Activated T-cell treated with anti-CD3 and anti-CD28 coated beads, Interleukin-2, amount 50 U/mL, for 1 hour (primary cell): ENCODE results near the gene UTP14C.
A peak's percentile ranks its signal among the peaks of the same experiment; 100 is the strongest.
"Not testable (repeated sequence)": the region's sequence is repeated elsewhere in the genome, so short reads cannot be mapped to it uniquely, and the experiment has no call there.

Experiments used
- DNase-seq: peaks from one replicate; pipeline ENCODE4 v3.0.0-alpha.2; 2020

Gene UTP14C

GRCh38 chr13:52003541-52003940 is 20.9 kb upstream of the UTP14C start:
- no peak for DNase-seq

GRCh38 chr13:52004511-52005170 is 19.9 kb upstream of the UTP14C start:
- no peak for DNase-seq

DNA sequence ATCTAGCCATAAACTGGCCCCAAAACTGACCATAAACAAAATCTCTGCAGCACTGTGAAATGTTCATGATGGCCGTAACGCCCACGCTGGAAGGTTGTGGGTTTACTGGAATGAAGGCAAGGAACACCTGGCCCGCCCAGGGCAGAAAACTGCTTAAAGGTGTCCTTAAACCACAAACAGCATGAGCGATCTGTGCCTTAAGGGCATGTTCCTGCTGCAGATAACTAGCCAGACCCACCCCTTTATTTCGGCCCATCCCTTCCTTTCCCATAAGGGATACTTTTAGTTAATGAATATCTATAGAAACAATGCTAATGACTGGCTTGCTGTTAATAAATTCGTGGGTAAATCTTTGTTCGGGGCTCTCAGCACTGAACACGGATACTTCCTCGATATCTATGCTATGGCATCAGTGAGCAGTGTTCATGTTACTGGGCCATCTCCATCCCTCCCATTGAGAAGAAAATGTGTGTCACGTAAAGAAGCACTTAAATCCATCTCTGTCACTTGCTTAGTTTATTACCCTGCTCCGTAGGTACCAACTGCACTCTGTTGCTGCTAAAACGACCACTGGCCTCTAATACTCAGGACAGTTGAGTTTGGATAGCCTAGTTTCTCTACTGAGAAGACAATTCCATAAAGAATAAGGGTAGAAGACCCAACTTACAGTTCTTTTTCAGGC is 18.5 kb upstream of the UTP14C start:
- no peak for DNase-seq

DNA sequence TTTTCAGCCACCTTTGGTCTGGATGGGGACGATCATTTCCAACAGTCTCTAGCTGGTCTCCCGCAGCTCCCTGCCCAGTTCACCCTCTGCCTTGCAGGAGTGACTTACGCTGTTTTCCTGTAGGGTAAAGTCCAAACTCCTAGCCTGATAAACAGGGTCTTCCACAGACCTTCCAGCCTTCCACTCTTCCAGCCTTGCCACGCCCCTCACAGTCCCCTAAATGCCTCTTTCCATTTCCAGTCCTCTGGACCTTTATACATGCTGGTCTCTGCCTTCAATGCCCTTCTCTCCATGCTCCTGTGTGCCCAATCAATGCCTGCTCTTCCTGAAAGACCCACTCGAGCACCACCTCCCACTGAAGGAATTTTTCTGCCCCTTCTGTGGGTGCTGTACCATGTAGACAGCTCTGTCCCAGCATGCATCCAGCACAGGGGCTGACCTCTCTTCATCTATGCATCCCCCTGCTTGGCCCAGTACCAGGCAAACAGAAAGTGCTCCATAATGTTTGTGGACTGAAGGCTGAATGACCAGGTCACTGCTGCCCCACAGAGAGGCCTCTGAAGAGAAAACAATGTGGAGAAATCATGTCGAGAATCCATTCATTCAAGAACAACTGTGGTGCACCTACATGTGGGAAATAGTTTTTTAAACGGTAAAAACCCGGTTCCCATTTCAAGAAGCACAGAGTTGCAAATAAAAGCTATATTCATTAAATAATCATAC is 17.8 kb upstream of the UTP14C start:
- DNase-seq: no peak

GRCh38 chr13:52009946-52010345 is 14.5 kb upstream of the UTP14C start:
- no peak for DNase-seq

DNA sequence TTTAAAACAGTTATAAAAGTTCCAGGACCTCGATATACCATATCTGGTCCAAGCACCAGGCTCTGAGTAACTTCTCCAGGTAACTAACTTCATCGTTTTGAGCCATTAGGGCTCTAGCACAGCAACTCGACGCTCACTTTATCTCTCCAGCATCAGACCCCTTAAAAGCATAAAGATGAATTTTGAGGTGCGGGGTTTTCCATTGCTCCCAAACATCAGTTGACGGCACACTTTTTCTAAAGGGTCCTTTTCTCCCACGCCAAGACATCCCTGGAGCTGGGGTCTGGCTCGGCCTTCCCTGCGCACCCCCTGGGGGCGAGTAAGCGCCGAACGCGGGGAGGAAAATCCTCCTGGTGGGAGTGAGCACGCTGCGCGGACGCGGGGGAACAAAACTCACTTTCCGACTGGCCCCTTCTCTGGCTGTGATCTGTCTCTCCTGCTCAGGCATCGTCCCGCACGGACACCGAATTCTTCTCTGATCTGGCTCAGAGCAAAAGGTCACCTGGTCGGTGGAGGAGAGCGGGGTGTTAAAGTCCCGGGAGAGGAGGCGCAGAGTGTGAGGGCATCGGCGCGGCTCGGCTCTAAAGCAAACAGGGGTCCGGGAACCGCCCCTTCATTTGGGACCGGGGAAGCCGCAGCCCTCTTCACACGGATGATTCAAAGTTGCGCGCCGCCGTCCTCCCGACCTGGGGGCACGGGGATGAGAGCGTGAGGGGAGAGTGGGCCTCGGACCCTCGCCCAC is 13.4 kb upstream of the UTP14C start, which contains the start of gene ATP7B:
ATP7B (minus strand) TSS at position 561 of the 742 bp plus-strand sequence; CDS start at position 448, 113 bp downstream.
- peak; percentile 41 for DNase-seq

DNA sequence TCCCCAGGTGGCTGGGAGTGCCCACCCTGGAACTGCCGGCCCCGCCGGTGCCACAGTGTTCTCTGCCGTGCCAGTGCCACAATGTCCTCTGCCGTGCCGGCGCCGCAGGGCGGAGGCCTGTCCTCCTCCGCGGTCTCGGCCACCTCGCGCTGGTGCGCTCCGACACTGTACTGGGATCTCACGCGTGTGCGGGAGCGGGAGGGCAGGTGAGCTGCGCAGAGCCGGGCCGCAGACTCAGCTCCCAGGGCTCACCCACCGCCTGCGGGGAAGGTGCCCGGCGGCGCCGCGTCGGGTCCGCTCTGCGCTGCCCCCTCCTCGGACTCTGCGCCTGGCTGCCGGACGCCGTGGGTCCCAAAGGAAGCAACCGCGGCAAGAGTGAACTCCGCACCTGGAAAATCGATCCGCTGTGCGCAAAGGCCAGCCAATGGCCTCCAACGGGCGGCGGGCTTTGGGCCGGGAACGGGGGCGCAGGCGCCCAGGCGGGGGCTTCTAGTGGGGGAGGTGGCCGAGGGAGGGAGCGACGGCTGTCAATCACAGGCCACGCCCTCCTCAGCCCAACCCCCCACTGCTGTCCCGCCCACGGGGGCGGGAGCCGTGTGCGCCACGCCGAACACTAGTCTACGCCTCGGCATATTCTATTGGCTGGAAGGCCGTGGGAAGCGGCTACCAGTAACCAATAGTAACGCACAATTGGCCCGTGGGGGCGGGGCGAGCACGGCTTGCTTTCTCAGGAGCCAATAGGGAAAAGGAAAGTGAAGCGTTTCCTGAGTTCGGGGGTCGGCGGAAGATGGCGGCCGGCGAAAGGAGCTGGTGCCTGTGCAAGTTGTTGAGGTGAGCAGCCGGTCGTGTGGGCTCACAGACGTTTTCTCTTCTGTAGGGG is 12.6 kb upstream of the UTP14C start, which contains the start of gene ALG11:
ALG11 (plus strand) TSS at position 767 of the 880 bp plus-strand sequence; CDS start at position 788, 21 bp downstream.
- DNase-seq: peak; percentile 100

DNA sequence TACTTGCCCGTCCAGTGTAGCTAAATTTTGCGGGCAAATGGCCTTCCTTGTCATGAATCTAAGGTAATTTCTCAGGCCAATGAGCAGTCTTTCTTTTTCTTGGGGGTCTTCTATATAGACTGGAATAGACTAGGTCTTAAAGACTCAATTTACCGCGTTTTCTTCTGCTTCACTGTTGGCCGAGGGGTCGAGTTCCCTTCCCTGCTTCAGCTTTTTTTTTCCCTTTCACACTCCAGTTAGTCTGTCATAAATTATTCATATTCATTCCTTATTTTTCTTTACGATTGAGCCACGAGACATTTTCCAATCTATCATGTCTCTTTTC is 12.0 kb upstream of the UTP14C start:
- DNase-seq: no peak

DNA sequence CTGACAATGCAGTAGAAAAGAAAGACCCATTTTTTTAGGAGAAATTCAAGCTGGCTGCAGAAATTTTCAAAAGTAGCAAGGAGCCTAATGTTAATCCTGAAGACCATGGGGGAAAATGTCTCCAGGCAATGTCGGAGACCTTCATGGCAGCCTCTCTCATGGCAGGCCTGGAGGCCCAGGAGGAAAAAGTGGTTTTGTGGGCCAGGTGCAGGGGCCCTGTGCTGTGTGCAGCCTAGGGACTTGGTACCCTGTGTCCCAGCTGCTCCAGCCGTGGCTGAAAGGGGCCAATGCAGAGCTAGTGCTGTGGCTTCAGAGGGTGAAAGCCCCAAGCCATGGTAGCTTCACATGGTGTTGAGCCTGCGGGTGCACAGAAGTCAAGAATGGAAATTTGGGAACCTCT is 8.2 kb upstream of the UTP14C start:
- DNase-seq: no peak

- no peak for DNase-seq
Observed at GRCh38 chr13:52020191-52020590, 4.3 kb upstream of the UTP14C start.

GRCh38 chr13:52022356-52022755 is 2.1 kb upstream of the UTP14C start:
- DNase-seq: no peak

DNA sequence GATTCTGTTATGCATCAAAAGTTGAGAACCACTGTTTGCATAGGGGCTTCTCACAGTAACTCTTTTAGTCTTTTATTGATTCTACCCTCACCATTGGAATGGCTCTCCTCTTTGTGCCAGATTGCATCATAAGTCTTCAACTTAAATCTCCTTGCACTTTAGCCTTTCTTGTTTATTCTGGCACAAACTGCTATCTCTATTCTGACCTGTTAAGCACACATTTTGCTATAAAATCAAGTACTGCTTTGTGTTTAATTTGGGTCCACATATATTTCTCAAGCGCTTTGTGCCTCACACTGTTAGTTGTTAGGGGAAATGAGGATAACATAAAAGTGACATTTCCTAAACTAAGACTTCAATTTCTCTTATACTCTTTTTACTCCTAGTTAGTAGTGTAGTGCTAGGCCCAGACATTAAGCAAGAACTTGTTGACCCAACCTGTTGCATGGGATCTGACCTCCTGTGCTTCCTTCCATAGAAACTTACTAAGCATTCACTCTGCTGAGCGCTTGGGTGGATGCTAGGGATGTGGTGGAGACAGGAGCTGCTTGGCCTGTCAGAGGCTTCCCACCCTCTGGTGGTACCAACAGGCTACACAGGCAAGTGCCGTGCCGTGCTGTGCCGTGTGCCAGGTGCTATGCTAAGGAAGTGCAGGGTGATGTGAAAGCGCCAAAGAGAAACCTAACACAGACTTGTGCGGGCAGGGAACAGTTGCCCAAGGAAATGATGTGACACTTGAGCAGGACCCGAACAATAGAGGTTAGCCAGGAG is 1.2 kb downstream of the UTP14C start:
- DNase-seq: no peak

DNA sequence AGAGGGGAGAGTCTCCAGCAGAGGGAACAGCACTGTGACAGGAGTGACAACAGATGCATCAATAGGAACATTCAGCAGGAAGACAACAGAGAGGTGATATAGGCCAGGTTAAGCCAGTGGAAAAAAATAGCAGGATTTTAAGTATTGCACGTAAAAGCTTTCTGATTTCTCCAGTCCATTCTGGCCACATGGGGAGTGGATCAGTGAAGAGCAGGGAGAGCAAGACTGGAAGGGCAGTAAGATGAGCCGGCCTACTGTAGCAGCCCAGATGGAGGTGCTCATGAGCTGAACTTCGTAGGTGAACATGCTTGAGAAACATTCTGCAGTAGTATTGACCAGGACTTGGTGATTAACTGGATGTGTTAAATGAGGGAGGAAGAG is 1.7 kb downstream of the UTP14C start:
- no peak for DNase-seq

GRCh38 chr13:52027832-52028231 is 3.3 kb downstream of the UTP14C start:
- no peak for DNase-seq

GRCh38 chr13:52029569-52029968 is 5.1 kb downstream of the UTP14C start:
- DNase-seq: no peak

DNA sequence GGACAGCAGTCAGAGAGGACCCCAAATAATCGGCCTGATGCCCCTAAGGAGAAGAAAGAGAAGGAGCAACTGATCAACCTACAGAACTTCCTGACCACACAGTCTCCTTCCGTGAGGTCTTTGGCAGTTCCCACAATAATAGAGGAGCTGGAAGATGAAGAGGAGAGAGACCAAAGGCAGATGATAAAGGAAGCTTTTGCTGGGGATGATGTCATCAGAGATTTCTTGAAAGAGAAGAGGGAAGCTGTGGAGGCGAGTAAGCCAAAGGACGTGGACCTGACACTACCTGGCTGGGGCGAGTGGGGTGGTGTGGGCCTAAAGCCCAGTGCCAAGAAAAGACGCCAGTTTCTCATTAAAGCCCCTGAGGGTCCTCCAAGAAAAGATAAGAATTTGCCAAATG is 5.9 kb downstream of the UTP14C start:
- not testable (repeated sequence) for DNase-seq

GRCh38 chr13:52033039-52033438 is 8.5 kb downstream of the UTP14C start:
- DNase-seq: no peak

DNA sequence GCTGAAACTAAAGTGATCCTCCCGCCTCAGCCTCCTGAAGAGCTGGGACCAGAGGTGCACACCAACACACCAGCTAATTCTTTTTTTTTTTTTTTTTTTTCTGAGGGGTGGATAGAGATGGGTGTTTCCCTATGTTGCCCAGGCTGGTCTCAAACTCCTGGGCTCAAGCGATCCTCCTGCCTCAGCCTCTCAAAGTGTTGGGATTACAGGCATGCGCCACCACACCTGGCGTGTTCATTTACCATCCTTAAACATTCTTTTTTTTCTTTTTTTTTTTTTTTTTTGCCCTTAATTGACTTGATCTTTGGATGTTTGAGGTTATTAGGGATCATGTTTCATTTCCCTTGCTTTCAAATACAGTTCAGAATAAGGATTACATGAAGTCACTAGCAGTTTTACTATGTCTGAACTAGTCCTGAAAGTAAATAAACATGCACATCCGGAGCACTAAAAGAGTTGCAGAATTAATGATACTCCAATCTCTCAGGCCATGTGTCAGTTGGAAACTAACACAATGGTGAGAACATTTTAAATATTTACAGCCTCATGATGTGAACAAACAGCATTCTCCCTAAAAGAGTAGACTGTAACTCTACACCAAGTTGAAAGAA is 10.2 kb downstream of the UTP14C start:
- no peak for DNase-seq

- no peak for DNase-seq
Observed at GRCh38 chr13:52036037-52036436, 11.5 kb downstream of the UTP14C start.

DNA sequence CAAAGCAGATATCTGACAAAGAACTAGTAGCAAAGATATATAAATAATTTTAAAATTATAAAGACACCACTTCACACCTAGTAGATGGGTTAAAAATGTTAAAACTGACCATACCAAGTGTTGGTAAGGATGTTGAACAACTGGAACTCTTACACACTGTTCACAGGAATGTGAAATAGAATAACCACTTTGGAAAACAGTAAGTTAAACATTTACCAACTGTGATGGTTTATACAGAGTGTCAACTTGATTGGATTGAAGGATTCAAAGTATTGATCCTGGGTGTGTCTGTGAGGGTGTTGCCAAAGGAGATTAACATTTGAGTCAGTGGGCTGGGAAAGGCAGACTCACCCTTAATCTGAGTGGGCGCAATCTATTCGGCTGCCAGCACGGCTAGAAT is 19.2 kb downstream of the UTP14C start:
- DNase-seq: no peak

DNA sequence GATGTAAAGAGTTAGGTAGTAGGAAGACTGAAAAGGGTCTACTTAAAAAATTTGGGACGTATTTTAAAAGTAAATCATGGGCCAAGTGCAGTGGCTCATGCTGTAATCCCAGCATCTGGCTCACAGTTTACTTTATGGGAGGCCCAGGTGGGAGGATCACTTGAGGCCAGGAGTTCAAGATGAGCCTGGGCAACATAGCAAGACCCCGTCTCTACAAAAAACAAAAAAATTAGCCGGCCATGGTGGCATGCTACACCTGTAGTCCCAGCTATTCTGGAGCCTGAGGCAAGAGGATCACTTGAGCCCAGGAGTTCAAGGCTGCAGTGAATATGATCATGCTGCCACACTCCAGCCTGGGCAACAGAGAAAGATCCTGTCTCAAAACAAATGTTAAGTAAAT is 23.0 kb downstream of the UTP14C start:
- no peak for DNase-seq
